H1 (cell line): Measurements from ENCODE around the gene SLC1A1. TPM values are rescaled to one million over a fixed set of nuclear protein-coding genes. Genes with fewer than 3 reads are reported as not detected.

Source experiments
- CTCF ChIA-PET: fragments of 300-600 bp; sonication (Branson Sonifier 250); formaldehyde crosslinking; loops from one replicate; lab custom pipeline; 2021; ENCODE audit not compliant: partially characterized antibody; lab: Charles Lee
- POLR2A ChIA-PET: fragments of 300-600 bp; sonication (Branson Sonifier 250); formaldehyde crosslinking; loops from one replicate; lab custom pipeline; 2021; ENCODE audit warnings: inconsistent platforms; ENCODE audit not compliant: partially characterized antibody; lab: Charles Lee
- DNase-seq, 2 experiments: peaks; one replicate each; pipeline versions ENCODE4 v3.0.0 to v3.0.0-alpha.2; 2010 to 2022; ENCODE audit warnings: low spot score in 2 of 2, low read depth in 1 of 2, mixed read lengths in 1 of 2
- FAIRE-seq: peaks from 2 replicates; lab custom pipeline; 2011; peaks lifted over from hg19 to GRCh38; lab: Jason Lieb, UNC
- H2AFZ ChIP-seq: 2 replicates; pipeline ENCODE4 v1.8.1; 2012; ENCODE audit warnings: low read length, inconsistent platforms
- H2AK5ac ChIP-seq: 2 replicates; pipeline ENCODE4 v1.6.1; 2013; ENCODE audit warnings: low read depth, low read length
- H2BK120ac ChIP-seq: replicated peaks from 2 replicates; pipeline ENCODE3; 2013; ENCODE audit warnings: low read depth, low read length, inconsistent platforms
- H2BK12ac ChIP-seq: 2 replicates; pipeline ENCODE4 v1.6.1; 2013; ENCODE audit warnings: low read depth, low read length
- H2BK15ac ChIP-seq: 2 replicates; pipeline ENCODE4 v1.6.1; 2013; ENCODE audit warnings: low read length
- H2BK20ac ChIP-seq: 2 replicates; pipeline ENCODE4 v1.6.1; 2013; ENCODE audit warnings: low read length
- H2BK5ac ChIP-seq: 2 replicates; pipeline ENCODE4 v1.6.1; 2013; ENCODE audit warnings: low read depth, low read length
- H3K14ac ChIP-seq: 2 replicates; pipeline ENCODE4 v1.6.1; 2013; ENCODE audit warnings: inconsistent platforms; ENCODE audit not compliant: insufficient read length
- H3K18ac ChIP-seq: 2 replicates; pipeline ENCODE4 v1.6.1; 2013; ENCODE audit warnings: low read length; ENCODE audit errors: extremely low read depth
- H3K23ac ChIP-seq: 2 replicates; pipeline ENCODE4 v1.6.1; 2013; ENCODE audit warnings: inconsistent platforms; ENCODE audit not compliant: insufficient read length
- H3K23me2 ChIP-seq: 2 replicates; pipeline ENCODE4 v1.6.1; 2013; ENCODE audit warnings: low read depth, low read length
- H3K27ac ChIP-seq: 2 replicates; pipeline ENCODE4 v1.6.1; 2011; ENCODE audit warnings: low read depth, low read length, inconsistent platforms
- H3K27me3 ChIP-seq, 4 experiments: replicated peaks in 1 of 4; 1 replicate in 1 of 4; 2 replicates in 3 of 4; pipeline versions ENCODE4 v1.6.1 to v1.8.1; 2011 to 2013; ENCODE audit warnings: low read length in 3 of 4, mild to moderate bottlenecking in 3 of 4, inconsistent platforms in 2 of 4, mixed read lengths in 2 of 4, moderate library complexity in 1 of 4; ENCODE audit not compliant: control insufficient read depth in 3 of 4, insufficient read depth in 3 of 4; ENCODE audit errors: extremely low read depth in 1 of 4
- H3K36me3 ChIP-seq, 4 experiments: 2 replicates each; pipeline versions ENCODE4 v1.6.1 to v1.8.1; 2011 to 2013; ENCODE audit warnings: mild to moderate bottlenecking in 4 of 4, low read length in 3 of 4, moderate library complexity in 2 of 4, control low read depth in 1 of 4, inconsistent platforms in 1 of 4; ENCODE audit not compliant: insufficient read depth in 4 of 4, control insufficient read depth in 2 of 4
- H3K4ac ChIP-seq: replicated peaks from 2 replicates; pipeline ENCODE3; 2013; ENCODE audit warnings: low read length, low read depth, mixed read lengths, inconsistent platforms; ENCODE audit not compliant: insufficient read length
- H3K4me1 ChIP-seq, 4 experiments: replicated peaks in 1 of 4; 1 replicate in 1 of 4; 2 replicates in 3 of 4; pipeline versions ENCODE4 v1.6.1 to v1.8.1; 2011 to 2013; ENCODE audit warnings: low read length in 3 of 4, inconsistent platforms in 2 of 4, mixed read lengths in 1 of 4; ENCODE audit not compliant: insufficient read depth in 4 of 4, control insufficient read depth in 3 of 4
- H3K4me2 ChIP-seq, 2 experiments: 2 replicates each; pipeline versions ENCODE4 v1.6.1 to v1.8.1; 2011 to 2013; ENCODE audit warnings: low read depth in 2 of 2, low read length in 2 of 2, control low read depth in 1 of 2, inconsistent platforms in 1 of 2, mild to moderate bottlenecking in 1 of 2; ENCODE audit not compliant: insufficient read depth in 1 of 2
- H3K4me3 ChIP-seq, 4 experiments: fragments of 200-600, 300-600 bp in 1 of 4; sonication (generic), shearing (Covaris generic), sonication (Bioruptor Twin) in 1 of 4; 2 replicates each; pipeline versions ENCODE4 v1.5.1 to v1.8.1; 2011 to 2016; ENCODE audit warnings: low read length in 4 of 4, low read depth in 3 of 4, control low read depth in 2 of 4, inconsistent platforms in 2 of 4, mild to moderate bottlenecking in 2 of 4, mixed read lengths in 1 of 4, moderate library complexity in 1 of 4; ENCODE audit not compliant: insufficient read depth in 2 of 4; ENCODE audit errors: extremely low read depth in 1 of 4
- H3K56ac ChIP-seq: replicated peaks from 2 replicates; pipeline ENCODE3; 2013; ENCODE audit warnings: low read depth, mild to moderate bottlenecking, mixed read lengths, low read length, inconsistent platforms; ENCODE audit not compliant: insufficient read length
- H3K79me1 ChIP-seq: 2 replicates; pipeline ENCODE4 v1.6.1; 2013; ENCODE audit warnings: low read depth, low read length, control low read depth
- H3K79me2 ChIP-seq, 2 experiments: 2 replicates each; pipeline versions ENCODE4 v1.6.1 to v1.8.1; 2012 to 2013; ENCODE audit warnings: low read length in 2 of 2, mild to moderate bottlenecking in 2 of 2, inconsistent platforms in 1 of 2; ENCODE audit not compliant: insufficient read depth in 2 of 2, control insufficient read depth in 1 of 2
- H3K9ac ChIP-seq, 4 experiments: replicated peaks in 1 of 4; 1 replicate in 1 of 4; 2 replicates in 3 of 4; pipeline versions ENCODE4 v1.6.1 to v1.8.1; 2011 to 2013; ENCODE audit warnings: low read depth in 3 of 4, low read length in 3 of 4, control low read depth in 2 of 4, mild to moderate bottlenecking in 2 of 4, moderate library complexity in 2 of 4, inconsistent platforms in 1 of 4; ENCODE audit errors: extremely low read depth in 1 of 4
- H3K9me3 ChIP-seq, 2 experiments: 2 replicates each; pipeline versions ENCODE4 v1.6.1 to v1.8.1; 2012 to 2013; ENCODE audit warnings: mild to moderate bottlenecking in 2 of 2, moderate library complexity in 2 of 2, control low read depth in 1 of 2, inconsistent platforms in 1 of 2, low read depth in 1 of 2, low read length in 1 of 2, mixed read lengths in 1 of 2; ENCODE audit not compliant: insufficient read depth in 2 of 2
- H4K20me1 ChIP-seq, 2 experiments: replicated peaks in 1 of 2; 2 replicates each; pipeline versions ENCODE3 to v1.8.1; 2011 to 2013; ENCODE audit warnings: inconsistent platforms in 2 of 2, low read length in 2 of 2, mild to moderate bottlenecking in 1 of 2; ENCODE audit not compliant: insufficient read depth in 2 of 2, control insufficient read depth in 1 of 2
- H4K5ac ChIP-seq: 2 replicates; pipeline ENCODE4 v1.6.1; 2013; ENCODE audit warnings: low read length, low read depth, mixed read lengths, inconsistent platforms; ENCODE audit not compliant: insufficient read length
- H4K8ac ChIP-seq: 2 replicates; pipeline ENCODE4 v1.8.0; 2013; ENCODE audit warnings: mild to moderate bottlenecking, moderate library complexity, low read length, inconsistent platforms; ENCODE audit not compliant: insufficient read depth; ENCODE audit errors: extremely low read depth
- H4K91ac ChIP-seq: replicated peaks from 2 replicates; pipeline ENCODE3; 2013; ENCODE audit warnings: low read length, mixed read lengths, inconsistent platforms; ENCODE audit not compliant: insufficient read length
- BACH1 ChIP-seq: IDR thresholded peaks from 2 replicates; pipeline ENCODE4 v1.6.1; 2012; ENCODE audit warnings: low read length, improper control_type of control experiment
- CEBPB ChIP-seq: IDR thresholded peaks from 2 replicates; pipeline ENCODE4 v1.6.1; 2012; ENCODE audit warnings: low read depth, low read length
- EZH2 ChIP-seq: fragments of 200-600 bp; sonication (generic); IDR thresholded peaks from 2 replicates; pipeline ENCODE4 v1.7.1; 2012; ENCODE audit warnings: low read depth, mild to moderate bottlenecking, moderate library complexity, low read length, inconsistent platforms; ENCODE audit not compliant: severe bottlenecking
- GTF2F1 ChIP-seq: IDR thresholded peaks from 2 replicates; pipeline ENCODE4 v1.6.1; 2012; ENCODE audit warnings: low read depth, low read length, improper control_type of control experiment, borderline replicate concordance
- RAD21 ChIP-seq, 2 experiments: IDR thresholded peaks in 1 of 2; conservative IDR thresholded peaks in 1 of 2; 2 replicates each; pipeline ENCODE4 v1.6.1; 2011; ENCODE audit warnings: low read depth in 2 of 2, low read length in 2 of 2, improper control_type of control experiment in 1 of 2, inconsistent platforms in 1 of 2, mild to moderate bottlenecking in 1 of 2, moderate library complexity in 1 of 2
- RXRA ChIP-seq: IDR thresholded peaks from 2 replicates; pipeline ENCODE4 v1.6.1; 2011; ENCODE audit warnings: low read depth, mild to moderate bottlenecking, low read length, moderate library complexity; ENCODE audit not compliant: insufficient read depth
- SAP30 ChIP-seq: fragments of 300-600 bp; sonication (generic); IDR thresholded peaks from 2 replicates; pipeline ENCODE4 v1.7.1; 2012; ENCODE audit warnings: low read length, moderate library complexity, mild to moderate bottlenecking, inconsistent platforms; ENCODE audit not compliant: insufficient read depth, insufficient replicate concordance
- SP2 ChIP-seq: IDR thresholded peaks from 2 replicates; pipeline ENCODE4 v1.6.1; 2012; ENCODE audit warnings: mild to moderate bottlenecking, low read length, inconsistent platforms
- TEAD4 ChIP-seq: IDR thresholded peaks from 2 replicates; pipeline ENCODE4 v1.6.1; 2012; ENCODE audit warnings: low read depth, low read length, inconsistent platforms, mixed read lengths
- USF2 ChIP-seq: IDR thresholded peaks from 2 replicates; pipeline ENCODE4 v1.6.1; 2011; ENCODE audit warnings: low read length, improper control_type of control experiment
- ZNF274 ChIP-seq: IDR thresholded peaks from 2 replicates; pipeline ENCODE4 v1.7.0; 2012; ENCODE audit warnings: low read length, borderline replicate concordance; ENCODE audit errors: extremely low read depth
- WGBS, 2 experiments: shearing (Covaris generic) in 1 of 2; methylation state at CpG; one replicate each; pipeline versions ENCODE4 v1.1.6 to v1.1.7; 2013 to 2015; ENCODE audit warnings: low lambda C conversion rate in 2 of 2, mixed read lengths in 2 of 2, inconsistent platforms in 1 of 2, low coverage in 1 of 2, missing lambda C conversion rate in 1 of 2; ENCODE audit not compliant: insufficient replicate concordance in 2 of 2, insufficient coverage in 1 of 2, insufficient read length in 1 of 2; ENCODE audit errors: extremely low coverage in 1 of 2, missing lambda C conversion rate in 1 of 2; 5-methylcytosine and 5-hydroxymethylcytosine counted together
- polyA plus RNA-seq, 7 experiments: library from polyadenylated mRNA; depleted of rRNA in 3 of 7; stranded (reverse) in 5 of 7; unstranded in 2 of 7; fragments of >200 nt in 5 of 7; fragments of 200-250 nt in 2 of 7; gene quantifications; 1 replicate in 5 of 7; 2 replicates in 1 of 7; 4 replicates in 1 of 7; pipeline versions ENCODE4 v1.2.1 to v1.2.3, GENCODE V29; 2011 to 2013; ENCODE audit warnings: missing spikeins in 2 of 7, mixed read lengths in 2 of 7
- total RNA-seq: library from RNA; stranded (reverse); fragmentation: NEBNext Ultra II Directional; extraction: Animal tissue kit (Norgen Biotek cat#: 25700); gene quantifications from 2 replicates; pipeline ENCODE4 v1.2.1, GENCODE V29; 2021
- TF ChIP-seq, protein P1 (sequence below): IDR thresholded peaks from 2 replicates; pipeline ENCODE4 v1.6.1; 2012; ENCODE audit warnings: inconsistent platforms

Gene SLC1A1
- total and polyA plus RNA-seq, 2 of the 8 experiments (the other 6 are each of a cell fraction or from before 2014, with no cell fraction given), result 4.7 to 11.7 TPM

GRCh38 chr9:4584636-4585035, 94.4 kb downstream of the SLC1A1 start:
- Histone ChIP-seq H3K79me1 (no peaks in the 10 kb centered on the region), H3K9me3 (no peaks in the 10 kb centered on the region), H3K56ac (no peak overlapping the region), H3K23me2 (no peaks in the 10 kb centered on the region; the same call in 1 of the 2 replicates), H2BK20ac (no peak overlapping the region), H2BK15ac (no peak overlapping the region), H4K8ac (no peak overlapping the region), H3K18ac (no peak overlapping the region), H3K14ac (no peak overlapping the region), H4K20me1 (no peaks in the 10 kb centered on the region), H2AK5ac (no peak overlapping the region), H3K27me3 (no peaks in the 10 kb centered on the region), H3K36me3 (no peaks in the 10 kb centered on the region), H3K4ac (no peak overlapping the region), H3K27ac (no peak overlapping the region), H2BK5ac (no peak overlapping the region), H4K91ac (no peak overlapping the region), H3K23ac (no peak overlapping the region), H3K4me3 (no peak overlapping the region), H3K4me1 (no peaks in the 10 kb centered on the region), H4K5ac (no peak overlapping the region), H2AFZ (no peak overlapping the region), H2BK120ac (no peak overlapping the region), H3K9ac (no peak overlapping the region), H2BK12ac (no peak overlapping the region), H3K4me2 (no peak overlapping the region), H3K79me2 (no peaks in the 10 kb centered on the region)
- ChIA-PET CTCF (interaction anchor here (0.6 to 2.0 kb wide), 2 partner anchors 36 to 1039 kb away, joined by 3 to 10 read pairs; no protein-coding TSS in a partner anchor), POLR2A (no interaction called here)
- DNase-seq (no peak), FAIRE-seq (no peak)
- WGBS, 2 experiments, result 93% methylated on average over 1 of the region's 1 CpG; no CpG with 5 or more reads in 1 of the 2 experiments
- TF ChIP-seq TEAD4, result no peak
- TF ChIP-seq RAD21 (IDR thresholded peaks at IDR 0.05 in 1 of 2, conservative IDR thresholded peaks at IDR 0.05 in 1 of 2; ENCODE audit: low read depth in 2 of 2, low read length in 2 of 2), result no peak
- TF ChIP-seq, protein P1, sequence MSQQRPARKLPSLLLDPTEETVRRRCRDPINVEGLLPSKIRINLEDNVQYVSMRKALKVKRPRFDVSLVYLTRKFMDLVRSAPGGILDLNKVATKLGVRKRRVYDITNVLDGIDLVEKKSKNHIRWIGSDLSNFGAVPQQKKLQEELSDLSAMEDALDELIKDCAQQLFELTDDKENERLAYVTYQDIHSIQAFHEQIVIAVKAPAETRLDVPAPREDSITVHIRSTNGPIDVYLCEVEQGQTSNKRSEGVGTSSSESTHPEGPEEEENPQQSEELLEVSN, result no peak
- no peak for TF ChIP-seq GTF2F1
- TF ChIP-seq SAP30, result no peak
- TF ChIP-seq BACH1, result no peak
- TF ChIP-seq RXRA, result no peak
- no peak for TF ChIP-seq USF2
- no peak for TF ChIP-seq EZH2
- TF ChIP-seq ZNF274, result no peak
- TF ChIP-seq SP2, result no peak
- TF ChIP-seq CEBPB, result no peak
